Measurements from ENCODE around the gene LIPN. TPM values are rescaled to one million over a fixed set of nuclear protein-coding genes. Genes with fewer than 3 reads are reported as not detected.

Gene LIPN
- total and polyA plus RNA-seq, 2 of the 8 experiments (the other 6 are each of a cell fraction or from before 2014, with no cell fraction given) = not detected

GRCh38 chr10:88744002-88744401 is 15.8 kb upstream of the LIPN start:
- H4K5ac ChIP-seq (ENCODE audit: insufficient read length, low read depth, low read length) = no peak overlapping the region
- no peak overlapping the region; the same call in 1 of the 2 replicates for H2BK5ac ChIP-seq (ENCODE audit: low read depth, low read length)
- TF ChIP-seq RAD21 (IDR thresholded peaks at IDR 0.05 in 1 of 2, conservative IDR thresholded peaks at IDR 0.05 in 1 of 2; ENCODE audit: low read depth in 2 of 2, low read length in 2 of 2) (peak; percentile 44 to 52), CTCF (IDR thresholded peaks at IDR 0.05; ENCODE audit: control extremely low read depth in 1 of 3, insufficient read depth in 1 of 3, low read depth in 1 of 3, low read length in 3 of 3) (peak; percentile 39 to 51 (median 46)), RNF2 (IDR thresholded peaks at IDR 0.05; ENCODE audit: borderline replicate concordance, low read depth, low read length, missing control alignments, poor library complexity, severe bottlenecking) (no peak)
- H3K9me3 ChIP-seq (ENCODE audit: insufficient read depth in 2 of 2, low read depth in 1 of 2, low read length in 1 of 2) = no peaks in the 10 kb centered on the region
- H4K91ac ChIP-seq (replicated peaks; ENCODE audit: insufficient read length, low read length) = no peak overlapping the region
- H3K79me1 ChIP-seq (ENCODE audit: low read depth, low read length) = no peaks in the 10 kb centered on the region
- no peak overlapping the region for H3K18ac ChIP-seq (ENCODE audit: extremely low read depth, low read length)
- no peaks in the 10 kb centered on the region for H4K20me1 ChIP-seq (replicated peaks in 1 of 2; ENCODE audit: control insufficient read depth in 1 of 2, insufficient read depth in 2 of 2, low read length in 2 of 2)
- no peak overlapping the region for H3K56ac ChIP-seq (replicated peaks; ENCODE audit: insufficient read length, low read depth, low read length)
- H2AK5ac ChIP-seq (ENCODE audit: low read depth, low read length) = no peak overlapping the region
- no peak overlapping the region for H3K23ac ChIP-seq (ENCODE audit: insufficient read length)
- no peak overlapping the region; the same call in 1 of the 2 replicates for H2AFZ ChIP-seq (ENCODE audit: low read length)
- POLR2A ChIA-PET (ENCODE audit: partially characterized antibody) = no interaction called here
- no peaks in the 10 kb centered on the region for H3K4me1 ChIP-seq (replicated peaks in 1 of 4; ENCODE audit: control insufficient read depth in 3 of 4, insufficient read depth in 4 of 4, low read length in 3 of 4)
- H2BK20ac ChIP-seq (ENCODE audit: low read length) = no peak overlapping the region
- CTCF ChIA-PET (ENCODE audit: partially characterized antibody) = interaction anchor here (1.2 to 9.1 kb wide), 9 partner anchors 13 to 183 kb away, joined by 3 to 95 read pairs (median 5); no protein-coding TSS in a partner anchor
- no peak overlapping the region for H3K4ac ChIP-seq (replicated peaks; ENCODE audit: insufficient read length, low read depth, low read length)
- 80% methylated on average over 5 of the region's 5 CpGs; no CpG with 5 or more reads in 1 of the 2 experiments for WGBS, 2 experiments (ENCODE audit: extremely low coverage in 1 of 2, insufficient coverage in 1 of 2, insufficient read length in 1 of 2, insufficient replicate concordance in 2 of 2, low coverage in 1 of 2, low lambda C conversion rate in 2 of 2, missing lambda C conversion rate in 1 of 2)
- no peak overlapping the region; the same call in 1 of the 2 replicates for H4K8ac ChIP-seq (ENCODE audit: extremely low read depth, insufficient read depth, low read length)
- H2BK120ac ChIP-seq (replicated peaks; ENCODE audit: low read depth, low read length) = no peak overlapping the region
- no peak overlapping the region for H3K9ac ChIP-seq (replicated peaks in 1 of 4; ENCODE audit: extremely low read depth in 1 of 4, low read depth in 3 of 4, low read length in 3 of 4)
- peak in 1 of 2 experiments; percentile 7 for DNase-seq (ENCODE audit: low read depth in 1 of 2, low spot score in 2 of 2)
- no peaks in the 10 kb centered on the region for H3K23me2 ChIP-seq (ENCODE audit: low read depth, low read length)
- no peak overlapping the region for H2BK15ac ChIP-seq (ENCODE audit: low read length)
- H3K27ac ChIP-seq (ENCODE audit: low read depth, low read length) = no peak overlapping the region
- H3K4me2 ChIP-seq (ENCODE audit: insufficient read depth in 1 of 2, low read depth in 2 of 2, low read length in 2 of 2) = no peak overlapping the region
- H3K79me2 ChIP-seq (ENCODE audit: control insufficient read depth in 1 of 2, insufficient read depth in 2 of 2, low read length in 2 of 2) = no peaks in the 10 kb centered on the region
- no peaks in the 10 kb centered on the region for H3K36me3 ChIP-seq (ENCODE audit: control insufficient read depth in 2 of 4, insufficient read depth in 4 of 4, low read length in 3 of 4)
- H3K4me3 ChIP-seq (ENCODE audit: extremely low read depth in 1 of 4, insufficient read depth in 2 of 4, low read depth in 3 of 4, low read length in 4 of 4) = no peak overlapping the region
- no peaks in the 10 kb centered on the region for H3K27me3 ChIP-seq (replicated peaks in 1 of 4; ENCODE audit: control insufficient read depth in 3 of 4, extremely low read depth in 1 of 4, insufficient read depth in 3 of 4, low read length in 3 of 4)
- H3K14ac ChIP-seq (ENCODE audit: insufficient read length) = no peak overlapping the region
- FAIRE-seq = no peak
- H2BK12ac ChIP-seq (ENCODE audit: low read depth, low read length) = no peak overlapping the region
